IPS-11a (cell line): ENCODE measurements around the gene CCNY.

ENCODE experiments used
- H3K4me3 ChIP-seq: one replicate; pipeline ENCODE4 v1.5.1; 2013; ENCODE audit warnings: low read depth, low read length, control low read depth

CCNY gene

GRCh38 chr10:35448687-35449662 is 112.7 kb downstream of the CCNY start:
- no peak overlapping the region for H3K4me3 ChIP-seq

- no peak overlapping the region for H3K4me3 ChIP-seq
Observed at GRCh38 chr10:35449944-35450343, 113.6 kb downstream of the CCNY start.

GRCh38 chr10:35451151-35452016 is 115.1 kb downstream of the CCNY start:
- no peak overlapping the region for H3K4me3 ChIP-seq

GRCh38 chr10:35452171-35452570 is 115.9 kb downstream of the CCNY start:
- no peak overlapping the region for H3K4me3 ChIP-seq

GRCh38 chr10:35452847-35453246 is 116.5 kb downstream of the CCNY start:
- H3K4me3 ChIP-seq = no peak overlapping the region

GRCh38 chr10:35453855-35454532 is 117.7 kb downstream of the CCNY start:
- H3K4me3 ChIP-seq = no peak overlapping the region

GRCh38 chr10:35456153-35456720 is 119.9 kb downstream of the CCNY start:
- no peak overlapping the region for H3K4me3 ChIP-seq

GRCh38 chr10:35456784-35457183 is 120.5 kb downstream of the CCNY start:
- no peak overlapping the region for H3K4me3 ChIP-seq

- no peak overlapping the region for H3K4me3 ChIP-seq
Observed at GRCh38 chr10:35458500-35459448, 122.5 kb downstream of the CCNY start.

GRCh38 chr10:35459449-35459847 is 123.1 kb downstream of the CCNY start:
- H3K4me3 ChIP-seq = no peak overlapping the region

- no peak overlapping the region for H3K4me3 ChIP-seq
Observed at GRCh38 chr10:35460852-35461460, 124.6 kb downstream of the CCNY start.

GRCh38 chr10:35462491-35462934 is 126.2 kb downstream of the CCNY start:
- no peak overlapping the region for H3K4me3 ChIP-seq

GRCh38 chr10:35463105-35463867 is 127.0 kb downstream of the CCNY start:
- no peak overlapping the region for H3K4me3 ChIP-seq

GRCh38 chr10:35463878-35464277 is 127.6 kb downstream of the CCNY start:
- no peak overlapping the region for H3K4me3 ChIP-seq

- H3K4me3 ChIP-seq = no peak overlapping the region
Observed at GRCh38 chr10:35464825-35465456, 128.6 kb downstream of the CCNY start.

- H3K4me3 ChIP-seq = no peak overlapping the region
Observed at GRCh38 chr10:35465673-35466072, 129.4 kb downstream of the CCNY start.

GRCh38 chr10:35466170-35466569 is 129.9 kb downstream of the CCNY start:
- H3K4me3 ChIP-seq = no peak overlapping the region

- H3K4me3 ChIP-seq = no peak overlapping the region
Observed at GRCh38 chr10:35466661-35467060, 130.4 kb downstream of the CCNY start.
